HEK293T (cell line): Measurements from ENCODE around the gene XAGE2.

ENCODE experiments used
- CTCF ChIA-PET: fragments of 350-600 bp; formaldehyde crosslinking; extraction: SDS; loops from one replicate; lab custom pipeline; 2021; ENCODE audit warnings: antibody characterized with exemption, inconsistent platforms; lab: Yijun Ruan, JAX
- POLR2A ChIA-PET: fragments of 350-600 bp; formaldehyde crosslinking; extraction: SDS; loops from one replicate; lab custom pipeline; 2020; ENCODE audit warnings: antibody characterized with exemption, inconsistent platforms; lab: Yijun Ruan, JAX
- DNase-seq: peaks from one replicate; pipeline ENCODE4 v3.0.0; 2012; ENCODE audit warnings: mixed read lengths; ENCODE audit errors: extremely low spot score
- ARNT ChIP-seq: fragments of 450-650 bp; IDR thresholded peaks from 2 replicates; pipeline ENCODE4 v1.6.1; 2017; ENCODE audit warnings: mild to moderate bottlenecking
- BHLHE40 ChIP-seq: fragments of 450-650 bp; IDR thresholded peaks from 2 replicates; pipeline ENCODE4 v1.6.1; 2016; ENCODE audit warnings: mild to moderate bottlenecking, moderate library complexity, borderline replicate concordance
- CTBP1 ChIP-seq: fragments of 450-650 bp; IDR thresholded peaks from 2 replicates; pipeline ENCODE4 v1.6.1; 2016; ENCODE audit warnings: borderline replicate concordance
- ELF4 ChIP-seq: fragments of 450-650 bp; IDR thresholded peaks from 2 replicates; pipeline ENCODE4 v1.6.1; 2017; ENCODE audit warnings: antibody characterized with exemption
- FOXA1 ChIP-seq: fragments of 450-650 bp; IDR thresholded peaks from 2 replicates; pipeline ENCODE4 v1.6.1; 2016; ENCODE audit warnings: mild to moderate bottlenecking
- FOXK2 ChIP-seq: fragments of 450-650 bp; IDR thresholded peaks from 2 replicates; pipeline ENCODE4 v1.6.1; 2016; ENCODE audit warnings: mild to moderate bottlenecking
- FOXM1 ChIP-seq: fragments of 450-650 bp; IDR thresholded peaks from 2 replicates; pipeline ENCODE4 v1.6.1; 2017; ENCODE audit warnings: mild to moderate bottlenecking, borderline replicate concordance
- HDGF ChIP-seq: fragments of 450-650 bp; IDR thresholded peaks from 2 replicates; pipeline ENCODE4 v1.6.1; 2017; ENCODE audit warnings: antibody characterized with exemption, borderline replicate concordance
- L3MBTL2 ChIP-seq: fragments of 450-650 bp; conservative IDR thresholded peaks from 2 replicates; pipeline ENCODE4 v1.6.1; 2016; ENCODE audit warnings: mild to moderate bottlenecking
- LEF1 ChIP-seq: fragments of 450-650 bp; IDR thresholded peaks from 2 replicates; pipeline ENCODE4 v1.6.1; 2017; ENCODE audit warnings: mild to moderate bottlenecking, borderline replicate concordance
- NFRKB ChIP-seq: fragments of 450-650 bp; IDR thresholded peaks from 2 replicates; pipeline ENCODE4 v1.6.1; 2016; ENCODE audit warnings: mild to moderate bottlenecking, moderate library complexity
- PKNOX1 ChIP-seq: fragments of 450-650 bp; IDR thresholded peaks from 2 replicates; pipeline ENCODE4 v1.6.1; 2016
- SP1 ChIP-seq: fragments of 450-650 bp; IDR thresholded peaks from 2 replicates; pipeline ENCODE4 v1.6.1; 2017
- SUZ12 ChIP-seq: fragments of 450-650 bp; IDR thresholded peaks from 2 replicates; pipeline ENCODE4 v1.6.1; 2016; ENCODE audit warnings: mild to moderate bottlenecking
- TARDBP ChIP-seq: fragments of 450-650 bp; IDR thresholded peaks from 2 replicates; pipeline ENCODE4 v1.6.1; 2016
- ZNF384 ChIP-seq: fragments of 450-650 bp; IDR thresholded peaks from 2 replicates; pipeline ENCODE4 v1.6.1; 2016

Gene XAGE2

GRCh38 chrX:52349681-52350080 is 19.1 kb upstream of the XAGE2 start:
- no peak for DNase-seq
- TF ChIP-seq NFRKB, result no peak
- no peak for TF ChIP-seq SUZ12
- TF ChIP-seq CTBP1, result no peak
- TF ChIP-seq PKNOX1, result no peak
- no peak for TF ChIP-seq FOXK2
- TF ChIP-seq ARNT, result no peak
- no peak for TF ChIP-seq ZNF384
- TF ChIP-seq LEF1, result no peak
- no peak for TF ChIP-seq FOXA1
- POLR2A ChIA-PET, result no interaction called here
- CTCF ChIA-PET, result no interaction called here

- CTCF ChIA-PET, result no interaction called here
- DNase-seq, result no peak
- POLR2A ChIA-PET, result no interaction called here
- no peak for TF ChIP-seq CTBP1
- TF ChIP-seq FOXA1, result no peak
- TF ChIP-seq HDGF, result no peak
- no peak for TF ChIP-seq SP1
- TF ChIP-seq BHLHE40, result no peak
- no peak for TF ChIP-seq FOXM1
- TF ChIP-seq LEF1, result no peak
- no peak for TF ChIP-seq L3MBTL2
- no peak for TF ChIP-seq ELF4
- TF ChIP-seq ARNT, result no peak
- no peak for TF ChIP-seq NFRKB
- TF ChIP-seq PKNOX1, result no peak
- TF ChIP-seq SUZ12, result no peak
- TF ChIP-seq ZNF384, result no peak
- TF ChIP-seq TARDBP, result no peak
- no peak for TF ChIP-seq FOXK2
Measured at GRCh38 chrX:52352551-52352950, 16.3 kb upstream of the XAGE2 start.

GRCh38 chrX:52353838-52354237 is 15.0 kb upstream of the XAGE2 start:
- no peak for DNase-seq
- CTCF ChIA-PET, result no interaction called here
- POLR2A ChIA-PET, result no interaction called here
- TF ChIP-seq BHLHE40 (no peak), L3MBTL2 (no peak), NFRKB (no peak), ZNF384 (no peak), HDGF (no peak), PKNOX1 (no peak), ARNT (no peak)

- ChIA-PET POLR2A (no interaction called here), CTCF (no interaction called here)
- no peak for TF ChIP-seq BHLHE40
- no peak for TF ChIP-seq FOXA1
- TF ChIP-seq ARNT, result no peak
- TF ChIP-seq FOXM1, result no peak
- TF ChIP-seq PKNOX1, result no peak
- TF ChIP-seq NFRKB, result no peak
- TF ChIP-seq SP1, result no peak
- no peak for TF ChIP-seq TARDBP
- no peak for TF ChIP-seq SUZ12
- no peak for TF ChIP-seq CTBP1
- TF ChIP-seq ZNF384, result no peak
- no peak for TF ChIP-seq FOXK2
- TF ChIP-seq HDGF, result no peak
- TF ChIP-seq L3MBTL2, result no peak
- TF ChIP-seq ELF4, result no peak
- TF ChIP-seq LEF1, result no peak
- DNase-seq, result no peak
Measured at GRCh38 chrX:52355108-52355507, 13.7 kb upstream of the XAGE2 start.

- ChIA-PET CTCF (no interaction called here), POLR2A (no interaction called here)
Measured at GRCh38 chrX:52359614-52360232, 9.1 kb upstream of the XAGE2 start.

More at GRCh38 chrX:52359614-52360232, 9.1 kb upstream of the XAGE2 start:
- TF ChIP-seq CTBP1, result no peak
- TF ChIP-seq NFRKB, result no peak
- TF ChIP-seq PKNOX1, result no peak
- TF ChIP-seq TARDBP, result no peak
- TF ChIP-seq L3MBTL2, result no peak
- TF ChIP-seq ARNT, result no peak
- no peak for TF ChIP-seq SUZ12
- no peak for TF ChIP-seq LEF1
- no peak for TF ChIP-seq ZNF384
- TF ChIP-seq HDGF, result no peak
- TF ChIP-seq BHLHE40, result no peak
- no peak for TF ChIP-seq FOXK2
- no peak for TF ChIP-seq FOXA1
- no peak for TF ChIP-seq ELF4
- TF ChIP-seq FOXM1, result no peak
- TF ChIP-seq SP1, result no peak
- no peak for DNase-seq
